Kidney tubule cell (primary cell): ENCODE measurements around the gene C1orf226.

Experiments used
- DNase-seq: peaks from one replicate; pipeline ENCODE4 v3.0.0-alpha.2; 2018; ENCODE audit warnings: low spot score

C1orf226 gene

GRCh38 chr1:162366149-162366548, 15.4 kb upstream of the C1orf226 start:
- DNase-seq = no peak

GRCh38 chr1:162366671-162367070, 14.9 kb upstream of the C1orf226 start:
- no peak for DNase-seq

DNA sequence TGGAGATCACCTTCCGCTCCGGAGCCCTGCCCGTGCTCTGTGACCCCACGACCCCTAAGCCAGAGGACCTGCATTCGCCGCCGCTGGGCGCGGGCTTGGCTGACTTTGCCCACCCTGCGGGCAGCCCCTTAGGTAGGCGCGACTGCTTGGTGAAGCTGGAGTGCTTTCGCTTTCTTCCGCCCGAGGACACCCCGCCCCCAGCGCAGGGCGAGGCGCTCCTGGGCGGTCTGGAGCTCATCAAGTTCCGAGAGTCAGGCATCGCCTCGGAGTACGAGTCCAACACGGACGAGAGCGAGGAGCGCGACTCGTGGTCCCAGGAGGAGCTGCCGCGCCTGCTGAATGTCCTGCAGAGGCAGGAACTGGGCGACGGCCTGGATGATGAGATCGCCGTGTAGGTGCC, 14.5 kb upstream of the C1orf226 start:
- DNase-seq = no peak

GRCh38 chr1:162367772-162368171, 13.8 kb upstream of the C1orf226 start:
- DNase-seq = no peak

DNA sequence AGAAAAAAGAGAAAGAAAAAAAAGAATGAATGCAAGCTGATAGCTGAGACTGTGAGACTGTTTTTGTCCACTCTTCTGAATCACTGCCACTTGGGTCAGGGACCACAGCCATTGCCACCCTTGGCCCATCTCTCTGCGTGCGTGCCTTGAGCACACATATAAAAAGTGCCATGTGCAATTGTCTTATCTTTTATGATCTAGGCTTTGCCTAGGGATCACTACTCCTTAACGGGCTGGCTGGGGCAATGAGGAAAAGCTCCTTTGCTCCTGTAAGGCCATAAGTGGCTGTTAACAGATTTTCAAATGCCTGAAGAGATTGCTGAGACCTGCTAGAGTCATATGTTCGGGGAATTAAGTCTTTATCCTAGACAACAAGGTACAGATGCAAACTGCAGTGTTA, 13.1 kb upstream of the C1orf226 start:
- DNase-seq = no peak

DNA sequence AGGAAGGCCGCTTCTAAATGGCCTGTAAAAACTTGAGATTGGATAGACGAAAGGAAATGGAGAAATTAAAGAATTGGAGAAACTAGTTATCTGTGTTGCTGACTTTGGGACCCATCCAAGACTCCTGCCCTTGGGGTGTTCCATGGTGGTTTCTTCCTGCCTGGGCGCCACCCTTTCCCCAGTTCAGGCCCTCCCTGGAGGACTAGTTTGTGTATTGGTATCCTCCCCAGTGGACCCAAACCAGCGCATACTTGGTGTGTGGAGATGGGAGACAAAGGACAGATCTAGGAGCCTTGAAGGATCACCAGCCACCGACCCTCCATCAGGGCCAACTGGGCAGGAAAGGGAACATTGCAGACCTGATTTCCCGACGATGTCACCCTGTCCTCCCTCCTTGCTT, 12.0 kb upstream of the C1orf226 start:
- DNase-seq = no peak

DNA sequence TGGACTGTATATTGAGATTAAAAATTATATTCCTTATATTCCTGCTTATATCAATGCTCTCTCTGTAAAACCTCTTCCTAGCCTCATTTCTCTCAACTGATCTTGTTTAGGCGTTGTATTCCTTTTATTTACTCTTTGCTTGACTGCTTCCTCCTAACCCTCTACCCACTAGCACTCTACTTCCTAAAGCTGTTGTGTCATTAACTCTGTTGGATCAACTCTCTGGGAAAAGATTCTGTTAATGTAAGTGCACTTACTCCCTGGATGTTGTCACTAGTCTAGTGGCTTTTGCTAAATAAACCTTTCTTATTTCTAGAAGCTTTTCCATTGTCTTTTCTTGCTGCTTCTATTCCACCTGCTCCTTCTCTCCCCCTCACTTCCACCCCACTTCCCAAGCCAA, 11.4 kb upstream of the C1orf226 start:
- DNase-seq = no peak

- DNase-seq = no peak
These were observed 10.8 kb upstream of the C1orf226 start for GRCh38 chr1:162370721-162371120.

DNA sequence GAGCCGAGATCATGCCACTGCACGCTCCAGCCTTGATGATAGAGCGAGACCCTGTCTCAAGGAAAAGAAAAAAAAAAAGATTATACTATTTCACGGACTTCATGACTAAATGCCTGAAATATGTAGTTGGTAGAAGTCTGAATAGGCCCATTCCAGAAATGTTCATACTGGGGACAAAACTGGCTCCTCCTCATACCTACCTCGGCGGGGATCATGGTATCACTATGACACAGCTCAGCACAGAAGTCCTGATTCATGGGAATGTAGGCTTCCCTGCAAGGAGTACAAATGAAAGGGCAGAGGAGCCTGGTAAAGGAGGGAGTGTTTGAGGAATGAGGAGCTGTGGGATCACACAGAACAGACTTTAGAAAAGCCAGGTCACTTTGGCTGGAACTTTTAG, 9.9 kb upstream of the C1orf226 start:
- DNase-seq = peak; percentile 55

DNA sequence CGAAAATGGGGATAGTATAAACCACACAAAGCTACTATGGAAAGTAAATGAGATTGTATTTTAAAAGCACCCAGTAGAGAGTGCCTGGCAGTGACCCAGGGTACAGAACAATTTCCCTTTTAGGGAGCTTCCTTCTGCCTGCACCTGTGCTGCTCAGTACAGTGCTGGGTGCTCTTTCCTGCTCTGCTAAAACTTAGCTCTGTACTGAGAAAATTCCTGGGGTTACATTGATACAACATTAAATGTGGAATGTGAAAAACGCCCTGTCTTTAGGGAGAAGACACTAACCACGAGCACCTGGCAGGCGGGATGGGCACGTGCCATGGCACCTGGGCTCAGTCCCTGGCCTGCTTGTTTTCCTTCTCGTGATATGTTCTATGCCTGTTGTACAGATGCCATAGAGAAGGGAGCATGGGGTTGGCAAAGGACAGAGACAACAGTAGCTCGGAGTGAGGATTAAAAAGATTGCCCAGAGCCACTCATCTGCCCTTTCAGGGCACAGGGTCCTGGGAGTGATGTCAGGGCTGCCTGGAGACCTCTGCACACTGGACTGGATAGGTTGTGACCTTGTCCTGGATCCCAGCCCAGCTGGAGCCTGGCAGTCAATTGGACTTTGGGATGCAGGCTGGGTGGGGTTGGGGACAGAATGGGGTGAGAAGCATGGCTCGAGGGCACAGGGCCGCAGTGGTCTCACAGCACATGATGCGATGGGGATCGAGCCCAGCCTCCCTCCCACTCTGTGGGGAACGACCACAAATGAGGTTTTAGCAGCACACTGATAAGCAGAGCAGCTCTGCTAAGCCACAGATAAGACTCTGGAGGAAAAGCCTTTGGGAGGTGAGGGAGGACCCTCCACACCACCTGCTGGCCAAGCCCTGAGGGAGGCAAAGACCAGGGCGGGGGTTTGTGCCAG, 9.1 kb upstream of the C1orf226 start:
- no peak for DNase-seq

GRCh38 chr1:162373072-162373427, 8.5 kb upstream of the C1orf226 start:
- DNase-seq = no peak

- DNase-seq = peak; percentile 95
These were observed 7.8 kb upstream of the C1orf226 start for GRCh38 chr1:162373541-162374260.

DNA sequence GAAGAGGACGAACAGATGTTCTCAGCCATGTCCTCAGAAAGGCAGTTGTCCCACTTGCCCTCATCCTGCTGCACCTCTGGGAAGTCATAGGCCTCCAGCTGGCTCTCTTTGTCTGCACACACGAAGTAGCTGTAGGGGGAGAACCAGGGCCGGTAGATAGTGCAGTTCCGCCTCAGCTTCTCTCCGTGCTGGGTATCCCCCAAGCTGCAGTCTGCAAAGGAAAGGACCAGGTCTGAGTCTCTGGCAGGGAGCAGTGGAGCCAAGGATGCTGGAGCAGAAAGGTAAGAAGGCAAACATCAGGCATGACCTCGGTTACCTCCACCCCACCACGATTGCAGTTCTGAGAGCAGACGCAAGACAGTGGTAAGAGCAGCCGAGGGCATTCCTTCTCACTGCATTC, 7.1 kb upstream of the C1orf226 start:
- no peak for DNase-seq

GRCh38 chr1:162375463-162375862, 6.1 kb upstream of the C1orf226 start:
- no peak for DNase-seq

- DNase-seq = no peak
These were observed 4.8 kb upstream of the C1orf226 start, which contains the start of gene SPATA46 for GRCh38 chr1:162376691-162377090. Gene SPATA46, minus strand, starts transcription at chr1:162376854. Its CDS starts 64 bp downstream, at chr1:162376790.

DNA sequence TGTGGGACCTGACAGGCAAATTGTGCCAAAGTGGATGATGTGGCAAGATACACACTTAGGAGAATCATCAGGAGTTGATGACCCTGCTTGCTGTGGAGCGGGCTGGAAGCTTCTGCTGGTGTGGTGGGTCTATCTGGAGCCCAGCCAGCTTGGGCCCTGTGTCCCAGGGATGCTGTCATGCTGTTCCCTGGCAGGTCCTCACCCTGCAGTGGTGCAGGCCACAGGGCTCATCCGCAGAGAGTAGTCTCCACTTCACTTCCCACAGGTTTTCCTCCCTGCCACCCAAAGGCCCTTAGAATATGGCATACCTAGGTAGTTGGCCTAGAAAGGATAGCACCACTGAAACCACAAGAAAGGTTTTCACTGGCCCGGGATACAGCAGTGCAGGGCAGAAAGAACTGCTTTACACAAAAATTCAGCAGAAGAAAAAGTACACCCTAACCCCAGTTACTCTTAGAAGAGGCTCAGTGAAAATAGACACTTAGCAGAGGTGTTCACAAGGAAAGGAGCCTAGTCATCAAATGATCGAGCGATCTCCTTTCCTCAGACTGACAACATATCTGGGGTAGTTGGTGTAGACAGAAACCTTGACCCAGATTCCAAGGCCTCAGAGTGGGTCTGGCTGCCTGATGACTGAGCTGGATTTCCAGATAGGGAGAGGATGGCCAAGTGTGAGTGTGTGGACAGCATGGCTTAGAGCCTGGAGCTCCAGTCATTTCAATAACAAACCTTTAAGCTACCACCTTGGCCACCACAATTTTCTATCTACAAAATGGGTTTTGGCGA, 1.3 kb upstream of the C1orf226 start:
- no peak for DNase-seq

GRCh38 chr1:162381941-162382750, 618 bp downstream of the C1orf226 start:
- no peak for DNase-seq

DNA sequence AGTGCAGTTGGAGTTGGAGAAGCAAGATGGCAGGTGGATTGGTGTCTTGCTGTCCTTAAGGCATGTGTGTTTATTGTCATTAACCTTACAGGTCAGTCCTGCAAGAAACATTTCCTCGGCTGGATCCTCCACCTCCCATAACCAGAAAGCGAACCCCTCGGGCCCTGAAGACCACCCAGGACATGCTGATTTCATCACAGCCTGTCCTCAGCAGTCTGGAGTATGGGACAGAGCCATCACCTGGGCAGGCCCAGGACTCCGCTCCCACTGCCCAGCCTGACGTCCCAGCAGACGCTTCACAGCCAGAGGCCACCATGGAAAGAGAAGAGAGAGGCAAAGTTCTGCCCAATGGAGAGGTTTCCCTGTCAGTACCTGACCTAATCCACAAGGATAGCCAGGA, 1.6 kb downstream of the C1orf226 start:
- DNase-seq = no peak

GRCh38 chr1:162383516-162383915, 2.0 kb downstream of the C1orf226 start:
- DNase-seq = no peak

- no peak for DNase-seq
These were observed 2.6 kb downstream of the C1orf226 start for GRCh38 chr1:162384116-162384515.

DNA sequence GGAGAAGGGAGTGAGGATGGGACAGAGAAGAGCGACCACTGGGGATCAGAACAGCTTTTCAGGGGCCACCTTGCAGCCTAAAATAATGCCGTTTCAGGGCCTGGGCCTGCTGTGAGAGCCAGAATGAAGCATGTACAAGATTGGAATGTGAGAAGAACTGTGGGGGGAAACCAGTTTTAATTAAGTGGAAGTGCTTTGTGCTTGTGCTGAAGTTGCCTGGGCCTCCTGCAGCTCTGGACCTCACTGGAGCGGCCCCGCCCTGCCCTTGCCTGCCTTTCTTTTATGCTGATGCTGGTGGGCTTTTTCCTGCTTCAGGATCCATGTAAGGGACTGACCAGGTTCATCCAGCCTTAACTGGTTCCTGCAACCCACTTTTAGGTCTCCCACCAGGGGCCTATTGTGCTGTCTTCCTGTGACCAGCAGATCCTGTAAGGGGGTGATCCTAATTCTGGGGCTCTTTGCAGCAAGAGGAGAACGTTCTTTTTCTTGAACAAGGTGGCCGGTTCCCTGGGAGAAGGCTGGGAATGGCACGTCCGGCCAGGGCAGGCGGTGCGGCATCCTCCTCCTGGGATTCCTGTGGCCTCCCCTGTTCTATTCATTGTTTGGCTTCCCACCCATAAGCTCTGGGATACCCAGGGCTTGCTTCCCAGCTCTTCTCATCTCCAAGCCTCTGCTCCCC, 3.2 kb downstream of the C1orf226 start:
- no peak for DNase-seq
